K562 (cell line): Measurements from ENCODE around the gene MYO3B. TPM values are rescaled to one million over a fixed set of nuclear protein-coding genes. Genes with fewer than 3 reads are reported as not detected.

ENCODE experiments used
- ATF2 ChIP-seq: sonication (generic); formaldehyde crosslinking; IDR thresholded peaks from 2 replicates; pipeline ENCODE4 v1.8.1; 2022; ENCODE audit warnings: missing genetic modification reagents
- BRCA1 ChIP-seq, 2 experiments: fragments of 450-650 bp in 1 of 2; sonication (generic) in 1 of 2; formaldehyde crosslinking in 1 of 2; IDR thresholded peaks; 2 replicates each; pipeline versions ENCODE4 v1.5.0 to v1.6.1; 2017 to 2020; ENCODE audit warnings: mild to moderate bottlenecking in 1 of 2, missing genetic modification reagents in 1 of 2
- CBX1 ChIP-seq: sonication (generic); IDR thresholded peaks from 2 replicates; pipeline ENCODE4 v1.6.1; 2016; ENCODE audit warnings: antibody characterized with exemption, low read depth, mild to moderate bottlenecking
- FOSL1 ChIP-seq: fragments of 200-800 bp; sonication (Bioruptor generic); conservative IDR thresholded peaks from 2 replicates; pipeline ENCODE4 v1.6.1; 2016; ENCODE audit warnings: missing genetic modification characterization, missing compliant biosample characterization
- FOXK2 ChIP-seq, 2 experiments: fragments of 450-650 bp; IDR thresholded peaks in 1 of 2; conservative IDR thresholded peaks in 1 of 2; 2 replicates each; pipeline ENCODE4 v1.6.1; 2016; ENCODE audit warnings: low read depth in 2 of 2, mild to moderate bottlenecking in 1 of 2
- HNRNPK ChIP-seq: fragments of 200-400 bp; formaldehyde crosslinking; IDR thresholded peaks from one replicate; pipeline ENCODE4 v1.6.1; 2018; ENCODE audit warnings: mild to moderate bottlenecking, low read depth, low read length; ENCODE audit not compliant: poor library complexity, severe bottlenecking
- L3MBTL2 ChIP-seq: fragments of 450-650 bp; IDR thresholded peaks from 2 replicates; pipeline ENCODE4 v1.6.1; 2016; ENCODE audit warnings: mild to moderate bottlenecking, moderate library complexity
- POLR2G ChIP-seq: fragments of 200-400 bp; formaldehyde crosslinking; IDR thresholded peaks from 2 replicates; pipeline ENCODE4 v1.6.1; 2017; ENCODE audit warnings: low read depth, mild to moderate bottlenecking, antibody characterized with exemption, low read length, moderate library complexity
- REST ChIP-seq, 2 experiments: fragments of 450-650 bp; formaldehyde crosslinking in 1 of 2; IDR thresholded peaks; 2 replicates each; pipeline versions ENCODE4 v1.4.0 to v1.6.1; 2014 to 2020; ENCODE audit warnings: mild to moderate bottlenecking in 2 of 2, borderline replicate concordance in 1 of 2, low read depth in 1 of 2
- STAT6 ChIP-seq: sonication (generic); formaldehyde crosslinking; IDR thresholded peaks from 2 replicates; pipeline ENCODE4 v1.8.1; 2023; ENCODE audit warnings: mild to moderate bottlenecking, missing genetic modification reagents
- ZNF395 ChIP-seq: fragments of 200-800 bp; sonication (Bioruptor generic); IDR thresholded peaks from 2 replicates; pipeline ENCODE4 v1.6.1; 2017; ENCODE audit warnings: missing genetic modification characterization, missing compliant biosample characterization
- ZNF511 ChIP-seq: sonication (generic); formaldehyde crosslinking; IDR thresholded peaks from 2 replicates; pipeline ENCODE4 v1.8.0; 2022; ENCODE audit warnings: mild to moderate bottlenecking, missing genetic modification reagents
- ZNF780A ChIP-seq: fragments of 250-450 bp; sonication (Bioruptor Pico); IDR thresholded peaks from 2 replicates; pipeline ENCODE4 v1.5.0; 2021; ENCODE audit warnings: mild to moderate bottlenecking
- polyA plus RNA-seq, 8 experiments: library from polyadenylated mRNA; depleted of rRNA in 4 of 8; stranded (reverse) in 5 of 8; unstranded in 3 of 8; fragments of >200 nt; fragmentation: Nextera tagmentation in 2 of 8; fragmentation: Illumina TruSeq in 1 of 8; extraction: Ambion mirVana in 2 of 8; extraction: Trizol in 1 of 8; gene quantifications; 2 replicates each; pipeline versions ENCODE4 v1.2.1 to v1.2.3, GENCODE V29; 2011 to 2014; ENCODE audit warnings: inconsistent platforms in 1 of 8, missing spikeins in 1 of 8
- total RNA-seq, 7 experiments: library from RNA; depleted of rRNA in 6 of 7; stranded (reverse); fragments of >200 nt in 6 of 7; fragmentation: Illumina TruSeq in 2 of 7; extraction: Trizol in 2 of 7; gene quantifications; 2 replicates each; pipeline versions ENCODE4 v1.2.1 to v1.2.3, GENCODE V29; 2011 to 2021; ENCODE audit warnings: low replicate concordance in 1 of 7

The MYO3B gene
- total and polyA plus RNA-seq, 9 of the 15 experiments (the other 6 are each of a cell fraction or from before 2014, with no cell fraction given): 2.7 to 6.5 (median 3.6) TPM

- TF ChIP-seq L3MBTL2: peak; percentile 21; the same call in 1 of the 2 replicates
- no peak for TF ChIP-seq BRCA1 (IDR thresholded peaks at IDR 0.05)
- TF ChIP-seq BRCA1 (CRISPR knock-in tag; IDR thresholded peaks at IDR 0.05): no peak
- TF ChIP-seq REST (IDR thresholded peaks at IDR 0.05; ENCODE audit: borderline replicate concordance): no peak
- TF ChIP-seq REST (CRISPR knock-in tag; IDR thresholded peaks at IDR 0.05; ENCODE audit: low read depth): no peak
- peak; percentile 76 for TF ChIP-seq FOSL1 (tag)
- TF ChIP-seq HNRNPK: no peak
- no peak for TF ChIP-seq STAT6
- TF ChIP-seq FOXK2 (conservative IDR thresholded peaks at IDR 0.05 in 1 of 2, IDR thresholded peaks at IDR 0.05 in 1 of 2; ENCODE audit: low read depth in 2 of 2): peak in 1 of 2 experiments; percentile 34; a peak in 1 of 4 replicates
- TF ChIP-seq CBX1: no peak
- TF ChIP-seq ZNF780A: no peak
- TF ChIP-seq ATF2 (CRISPR knock-in tag): no peak
- no peak for TF ChIP-seq ZNF395
- no peak for TF ChIP-seq POLR2G
- no peak for TF ChIP-seq ZNF511 (CRISPR knock-in tag)
Observed at GRCh38 chr2:170345607-170346006, 167.7 kb downstream of the MYO3B start (continued).
